Epithelial cell of proximal tubule (primary cell): Measurements from ENCODE around the gene MTX1. TPM values are rescaled to one million over a fixed set of nuclear protein-coding genes. Genes with fewer than 3 reads are reported as not detected.
"Not testable (repeated sequence)": the region's sequence is repeated elsewhere in the genome, so short reads cannot be mapped to it uniquely, and the experiment has no call there.

ENCODE experiments used
- DNase-seq: peaks from one replicate; pipeline ENCODE4 v3.0.0-alpha.2; 2011; ENCODE audit warnings: low read depth
- H3K4me3 ChIP-seq: 2 replicates; pipeline ENCODE4 v1.5.1; 2011; ENCODE audit warnings: low read depth, mild to moderate bottlenecking, low read length
- total RNA-seq: library from RNA; depleted of rRNA; stranded (reverse); fragments of >200 nt; gene quantifications from 2 replicates; pipeline ENCODE4 v1.2.3, GENCODE V29; 2015
- TF ChIP-seq, protein P1 (sequence below): conservative IDR thresholded peaks from 2 replicates; pipeline ENCODE4 v1.5.1; 2012; ENCODE audit warnings: low read depth, mild to moderate bottlenecking, low read length

MTX1 gene
- total RNA-seq, 1 donor from 2014 or later: 75.2 TPM

DNA sequence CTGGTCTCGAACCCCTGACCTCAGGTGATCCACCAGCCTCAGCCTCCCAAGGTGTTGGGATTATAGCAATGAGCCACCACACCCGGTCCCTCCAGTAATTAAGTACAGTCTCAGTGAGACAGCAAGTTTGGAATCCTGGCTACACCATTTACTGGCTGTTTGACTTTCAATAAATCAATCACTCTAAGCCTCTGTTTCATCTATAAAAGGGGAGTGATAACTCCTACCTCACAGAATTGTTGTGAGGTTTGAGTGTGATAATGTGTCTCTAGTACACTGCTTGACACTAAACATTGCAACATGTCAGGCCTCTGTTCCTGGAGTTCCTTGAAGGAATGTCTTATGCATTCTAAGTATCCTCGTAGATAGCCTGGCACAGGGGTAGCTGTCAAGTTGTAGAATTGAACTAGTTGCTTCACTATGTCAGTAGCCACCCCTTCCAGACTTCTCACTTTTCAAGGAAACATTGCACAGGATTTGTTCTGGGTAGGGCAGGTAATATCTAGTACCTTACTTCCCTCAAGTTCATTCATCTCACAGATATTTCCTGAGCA, 34.4 kb downstream of the MTX1 start:
- H3K4me3 ChIP-seq: peak overlapping the region; percentile 78
- no peak for DNase-seq
- TF ChIP-seq, protein P1, sequence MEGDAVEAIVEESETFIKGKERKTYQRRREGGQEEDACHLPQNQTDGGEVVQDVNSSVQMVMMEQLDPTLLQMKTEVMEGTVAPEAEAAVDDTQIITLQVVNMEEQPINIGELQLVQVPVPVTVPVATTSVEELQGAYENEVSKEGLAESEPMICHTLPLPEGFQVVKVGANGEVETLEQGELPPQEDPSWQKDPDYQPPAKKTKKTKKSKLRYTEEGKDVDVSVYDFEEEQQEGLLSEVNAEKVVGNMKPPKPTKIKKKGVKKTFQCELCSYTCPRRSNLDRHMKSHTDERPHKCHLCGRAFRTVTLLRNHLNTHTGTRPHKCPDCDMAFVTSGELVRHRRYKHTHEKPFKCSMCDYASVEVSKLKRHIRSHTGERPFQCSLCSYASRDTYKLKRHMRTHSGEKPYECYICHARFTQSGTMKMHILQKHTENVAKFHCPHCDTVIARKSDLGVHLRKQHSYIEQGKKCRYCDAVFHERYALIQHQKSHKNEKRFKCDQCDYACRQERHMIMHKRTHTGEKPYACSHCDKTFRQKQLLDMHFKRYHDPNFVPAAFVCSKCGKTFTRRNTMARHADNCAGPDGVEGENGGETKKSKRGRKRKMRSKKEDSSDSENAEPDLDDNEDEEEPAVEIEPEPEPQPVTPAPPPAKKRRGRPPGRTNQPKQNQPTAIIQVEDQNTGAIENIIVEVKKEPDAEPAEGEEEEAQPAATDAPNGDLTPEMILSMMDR: no peak

GRCh38 chr1:155244368-155245162, 36.1 kb downstream of the MTX1 start:
- H3K4me3 ChIP-seq: peak overlapping the region; percentile 78
- DNase-seq: peak; percentile 88
- TF ChIP-seq, protein P1: peak; percentile 14

GRCh38 chr1:155245163-155245524, 36.6 kb downstream of the MTX1 start:
- DNase-seq: no peak
- H3K4me3 ChIP-seq: peak overlapping the region; percentile 78
- TF ChIP-seq, protein P1: no peak

DNA sequence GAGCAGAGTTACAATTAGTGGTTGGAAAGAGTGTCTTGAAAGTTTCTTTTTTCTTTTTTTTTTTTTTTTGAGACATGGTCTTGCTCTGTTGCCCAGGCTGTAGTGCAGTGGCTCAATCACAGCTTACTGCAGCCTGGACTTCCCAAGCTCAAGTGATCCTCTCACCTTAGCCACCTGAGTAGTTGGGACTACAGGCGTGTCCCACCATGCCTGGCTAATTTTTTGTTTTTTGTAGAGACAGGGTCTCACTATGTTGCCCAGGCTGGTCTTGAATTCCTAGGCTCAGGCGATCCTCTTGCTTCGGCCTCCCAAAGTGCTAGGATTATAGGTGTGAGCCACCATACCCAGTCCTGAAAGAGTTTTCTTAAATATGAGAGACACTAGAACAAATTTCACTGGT, 38.3 kb downstream of the MTX1 start:
- DNase-seq, H3K4me3 ChIP-seq: not testable (repeated sequence)

DNA sequence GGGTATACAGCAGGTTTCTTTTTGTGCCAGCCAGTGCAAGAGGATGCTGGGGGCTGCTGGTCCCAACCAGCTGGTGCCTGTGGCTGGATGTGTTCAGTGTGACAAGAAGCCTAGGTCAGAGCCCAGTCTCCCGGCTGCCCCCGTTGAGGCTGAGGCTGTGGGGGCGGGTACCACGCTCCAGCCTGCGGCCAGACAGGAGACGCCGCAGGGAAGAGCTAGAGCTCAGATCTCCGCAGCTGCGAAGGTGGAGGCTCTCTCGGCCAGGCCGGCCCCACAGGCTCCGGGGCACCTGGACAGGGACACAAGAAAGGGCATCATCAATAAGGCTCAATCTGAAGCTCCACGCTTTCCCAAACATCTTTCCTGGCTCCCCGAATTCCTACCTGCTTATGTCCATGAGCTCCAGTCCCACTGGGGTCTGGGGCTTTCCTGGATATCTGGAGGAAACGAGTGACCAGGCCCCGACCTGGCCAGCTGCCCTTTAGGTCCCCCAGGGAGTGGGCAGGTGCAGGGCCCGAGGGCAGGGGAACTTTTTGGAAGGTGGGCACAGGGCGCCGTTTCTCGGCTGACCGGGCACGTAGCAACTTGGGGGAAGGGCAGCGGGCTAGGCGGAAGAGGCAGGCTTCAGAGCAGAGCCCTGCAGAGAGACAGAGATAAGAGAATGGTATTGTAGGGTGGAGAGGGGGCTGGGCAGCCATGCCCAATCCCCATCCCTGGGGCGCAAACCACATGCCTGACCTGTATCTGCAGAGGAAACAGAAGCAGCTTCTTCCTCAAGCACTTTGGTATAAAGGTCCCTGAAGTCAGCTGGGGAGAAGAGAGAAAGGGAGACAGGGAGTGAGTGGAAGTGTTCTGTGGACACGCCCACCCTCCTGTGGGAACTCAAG, 39.4 kb downstream of the MTX1 start:
- DNase-seq: no peak
- TF ChIP-seq, protein P1: no peak

GRCh38 chr1:155250246-155250632, 41.7 kb downstream of the MTX1 start:
- no peak overlapping the region for H3K4me3 ChIP-seq
- TF ChIP-seq, protein P1: no peak
- DNase-seq: no peak

More for the DNA sequence above, 39.4 kb downstream of the MTX1 start:
- H3K4me3 ChIP-seq: no peak overlapping the region
